Activated CD4-positive, alpha-beta T cell treated with anti-CD3 and anti-CD28 coated beads for 4 hours (primary cell): ENCODE measurements around the gene EFHC1.

ENCODE experiments used
- DNase-seq, 2 donors: peaks; one replicate each; pipeline ENCODE4 v3.0.0-alpha.2; 2020

Gene EFHC1

GRCh38 chr6:52543729-52544601, 123.8 kb downstream of the EFHC1 start:
- no peak for DNase-seq

- DNase-seq = no peak
These were observed 124.7 kb downstream of the EFHC1 start for GRCh38 chr6:52544602-52545405.

GRCh38 chr6:52545406-52546119, 125.4 kb downstream of the EFHC1 start:
- DNase-seq = no peak

- no peak for DNase-seq
These were observed 126.0 kb downstream of the EFHC1 start for GRCh38 chr6:52546192-52546591.

DNA sequence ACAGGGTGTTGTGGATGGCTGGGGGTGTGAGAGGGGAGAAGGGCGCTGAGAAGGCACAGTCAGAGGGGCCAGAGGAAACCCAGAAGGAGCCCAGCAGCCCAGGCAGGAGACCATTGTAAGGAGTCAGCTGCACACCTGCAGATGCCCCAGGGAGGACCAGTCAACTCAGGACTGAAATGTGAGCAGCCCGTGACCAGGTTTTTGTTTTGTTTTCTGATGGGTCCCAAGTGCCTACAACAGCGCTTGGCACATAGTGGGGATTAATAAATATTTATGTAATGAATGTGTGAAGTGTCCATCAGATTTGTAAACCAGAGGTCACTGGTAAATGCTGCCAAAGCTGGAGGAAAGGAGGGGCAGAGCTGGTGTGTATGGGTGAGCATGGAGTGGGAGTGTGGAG, 126.5 kb downstream of the EFHC1 start:
- DNase-seq = no peak

DNA sequence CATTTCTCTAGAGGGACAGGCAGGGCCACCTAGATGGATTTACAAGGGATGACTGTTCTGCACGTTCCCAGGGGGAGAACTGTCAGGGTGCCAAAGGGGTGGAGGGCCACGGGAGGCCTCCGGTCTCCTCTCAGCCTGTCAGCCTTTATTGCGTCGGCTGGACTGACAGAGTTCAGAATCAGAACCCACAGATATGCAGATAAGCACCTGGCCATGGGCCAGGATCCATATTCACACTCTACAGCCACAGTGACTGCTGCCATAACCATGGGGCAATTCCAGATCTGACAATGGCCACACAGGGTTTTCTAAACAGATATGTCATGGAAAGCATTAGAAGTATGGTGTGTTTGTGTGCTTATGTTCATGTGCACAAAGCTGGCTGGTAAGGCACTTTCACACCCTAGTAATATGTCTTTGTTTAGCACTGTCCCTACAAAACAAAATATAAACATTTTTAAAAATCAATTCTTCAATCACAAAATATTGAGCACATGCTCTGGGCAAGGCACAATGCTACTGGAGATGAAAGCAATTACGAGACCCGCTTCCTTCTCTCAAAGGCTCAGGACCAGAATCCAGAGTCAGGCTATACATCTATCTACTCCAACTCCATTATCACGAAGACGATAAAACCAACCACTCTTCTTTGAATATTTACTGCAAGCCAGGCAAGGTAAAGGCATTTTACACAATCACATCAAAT, 127.7 kb downstream of the EFHC1 start:
- no peak for DNase-seq

DNA sequence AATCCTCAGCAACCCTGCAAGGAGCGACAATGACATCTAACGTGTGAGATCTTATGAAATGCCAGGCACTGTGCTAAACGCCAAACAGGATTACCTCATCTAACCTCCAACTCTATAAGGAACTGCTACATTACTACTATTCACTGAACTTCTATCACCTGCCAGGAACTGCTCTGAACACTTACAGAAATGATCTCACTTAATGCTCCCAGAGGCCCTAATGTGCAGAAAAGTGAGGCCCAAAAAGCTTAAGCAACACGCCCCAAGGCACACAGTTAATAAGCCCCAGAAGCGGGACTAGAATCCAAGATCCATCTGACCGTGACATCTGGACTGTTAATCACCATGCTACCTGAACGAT, 128.2 kb downstream of the EFHC1 start:
- DNase-seq = no peak

- no peak for DNase-seq
These were observed 128.9 kb downstream of the EFHC1 start for GRCh38 chr6:52548999-52549398.

GRCh38 chr6:52549428-52549827, 129.3 kb downstream of the EFHC1 start:
- no peak for DNase-seq

DNA sequence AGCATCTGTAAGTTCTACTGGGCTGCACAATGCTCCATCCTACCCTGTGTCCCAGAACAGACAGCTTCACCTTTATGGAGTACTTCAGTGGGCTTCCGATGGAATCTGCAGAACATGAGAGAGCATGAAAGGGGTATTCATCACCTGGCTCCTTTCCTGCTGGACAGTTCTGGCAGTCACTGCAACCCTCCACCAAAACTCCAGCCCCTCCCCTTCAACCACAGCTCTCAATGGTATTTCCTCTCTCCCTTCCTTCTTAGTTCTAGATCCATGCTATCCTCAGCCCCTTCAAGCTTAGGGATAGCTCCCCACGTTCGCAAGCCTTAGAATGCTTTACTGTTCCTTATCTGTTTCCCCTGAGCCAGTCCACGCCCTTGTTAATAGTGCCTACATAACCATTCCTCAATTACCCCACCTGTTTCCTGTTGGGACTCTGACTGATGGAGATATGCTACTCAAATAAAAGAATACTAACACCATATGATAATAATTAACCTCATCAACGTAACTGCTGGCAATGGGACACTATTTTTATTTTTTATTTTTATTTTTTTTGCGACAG, 130.0 kb downstream of the EFHC1 start:
- no peak for DNase-seq

- no peak for DNase-seq
These were observed 130.7 kb downstream of the EFHC1 start for GRCh38 chr6:52550870-52551269.

DNA sequence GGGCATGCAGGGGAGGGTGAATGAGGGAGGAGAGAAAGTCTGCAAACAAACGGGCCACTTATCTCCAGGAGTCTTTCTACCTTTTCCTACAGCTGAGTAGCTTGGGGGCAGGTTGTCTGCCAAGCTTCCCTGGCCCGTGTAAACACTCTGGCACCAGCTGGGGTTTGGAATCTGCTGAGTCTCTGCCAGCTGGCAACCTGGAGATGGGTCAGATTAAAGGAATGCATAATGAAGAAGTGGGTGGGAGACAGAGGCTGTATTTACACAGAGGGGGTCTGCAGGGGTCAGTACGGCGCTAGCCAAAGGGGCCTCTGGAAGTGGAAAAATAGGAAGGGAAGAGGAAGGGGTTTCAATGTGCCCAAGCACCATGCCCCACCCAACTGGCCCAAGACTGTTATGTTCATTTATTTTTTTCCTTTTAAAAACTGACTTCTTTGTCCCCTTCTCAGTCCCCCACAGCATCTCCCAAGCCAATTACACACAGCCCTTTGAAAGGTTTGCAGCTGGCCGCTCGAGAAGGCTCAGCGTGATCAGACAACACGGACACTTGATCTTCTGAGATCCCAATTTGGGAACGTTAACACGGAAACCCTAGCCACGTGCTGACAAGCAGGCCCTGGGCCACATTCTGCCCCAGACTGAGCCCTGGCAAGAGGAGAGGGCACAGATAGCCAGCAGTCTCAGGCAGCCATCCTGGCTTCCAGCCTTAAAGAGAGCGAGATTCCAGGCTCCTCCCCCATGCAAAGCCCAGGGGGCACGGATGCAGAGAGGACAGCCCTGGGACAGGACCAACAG, 131.5 kb downstream of the EFHC1 start:
- DNase-seq = no peak

DNA sequence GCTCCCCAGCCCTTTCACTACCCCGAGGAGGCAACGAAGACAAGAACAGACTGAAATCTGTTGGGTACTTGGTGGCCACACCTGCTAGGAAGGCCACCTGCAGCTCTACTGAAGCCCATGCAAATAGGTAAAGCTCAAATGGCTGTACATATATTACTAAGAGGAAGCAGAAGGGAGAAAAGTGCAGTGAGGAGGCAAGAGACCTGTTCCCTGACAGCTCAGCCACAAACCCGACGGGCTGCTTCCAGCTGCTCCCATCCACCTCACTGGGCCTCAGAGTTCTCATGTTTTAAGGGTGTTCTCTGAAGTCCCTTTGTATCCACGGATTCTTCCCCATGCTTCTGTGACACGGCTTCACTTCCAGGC, 132.1 kb downstream of the EFHC1 start:
- DNase-seq = no peak

GRCh38 chr6:52553158-52553557, 133.0 kb downstream of the EFHC1 start:
- DNase-seq = no peak

DNA sequence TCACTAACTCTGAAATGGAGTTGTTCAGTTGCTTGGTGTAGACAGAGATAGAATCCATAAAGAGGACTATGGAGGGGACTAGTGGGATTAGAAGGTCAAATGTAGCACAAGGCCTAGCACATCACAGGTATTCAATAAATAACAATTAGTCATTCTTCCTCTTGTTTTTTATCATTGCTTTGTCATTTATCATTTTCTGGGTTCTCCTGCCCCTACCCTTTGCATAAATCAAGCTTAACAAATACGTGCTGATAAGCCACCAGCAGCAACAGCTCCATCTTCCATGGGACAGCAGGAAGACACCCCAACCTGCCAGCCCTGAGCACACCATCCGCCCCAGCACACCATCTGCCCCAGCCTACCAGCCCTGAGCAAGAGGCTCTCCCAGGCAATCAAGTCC, 133.6 kb downstream of the EFHC1 start:
- DNase-seq = no peak

GRCh38 chr6:52554684-52555280, 134.6 kb downstream of the EFHC1 start:
- DNase-seq = no peak

- DNase-seq = no peak
These were observed 135.5 kb downstream of the EFHC1 start for GRCh38 chr6:52555518-52556233.

DNA sequence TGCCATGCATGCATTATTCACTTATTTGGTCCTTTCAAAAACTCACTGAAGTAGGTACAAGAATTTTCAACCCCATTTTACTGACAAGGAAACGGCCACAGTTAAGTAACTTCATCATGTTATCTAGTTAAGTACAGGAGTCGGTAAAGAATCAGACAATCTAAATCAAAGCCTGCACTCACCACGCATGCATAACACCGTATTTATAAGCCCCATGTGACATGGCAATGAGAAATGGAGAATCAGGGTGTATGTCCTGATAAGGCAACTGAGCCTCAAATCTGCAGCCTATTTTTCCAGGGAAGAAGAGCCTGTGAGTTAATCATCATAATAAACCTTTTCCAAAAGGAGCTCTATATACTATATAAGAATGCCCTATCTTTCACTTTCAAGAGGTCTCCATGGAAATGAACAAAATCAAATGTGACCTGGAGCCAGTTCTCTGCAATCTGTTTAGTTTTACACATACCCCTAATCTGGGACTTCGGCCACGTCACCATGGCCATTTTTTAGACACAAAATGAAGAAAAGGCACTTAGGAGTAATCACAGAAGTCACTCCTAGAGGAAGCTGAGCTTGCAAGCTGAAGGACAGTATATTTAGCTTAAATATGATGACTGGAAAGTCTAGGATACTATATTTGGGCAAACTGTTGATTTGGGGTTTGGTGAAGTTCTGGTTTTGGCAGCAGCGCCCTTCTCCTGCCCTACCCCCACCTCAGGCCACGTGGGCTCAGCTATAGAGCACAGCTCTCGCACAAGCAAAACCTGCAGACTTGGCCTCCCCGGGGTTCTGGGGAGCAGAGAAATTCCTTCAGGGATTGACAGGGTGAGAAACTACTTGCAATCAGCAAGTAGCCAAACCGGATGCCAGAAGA, 137.5 kb downstream of the EFHC1 start:
- DNase-seq = no peak

DNA sequence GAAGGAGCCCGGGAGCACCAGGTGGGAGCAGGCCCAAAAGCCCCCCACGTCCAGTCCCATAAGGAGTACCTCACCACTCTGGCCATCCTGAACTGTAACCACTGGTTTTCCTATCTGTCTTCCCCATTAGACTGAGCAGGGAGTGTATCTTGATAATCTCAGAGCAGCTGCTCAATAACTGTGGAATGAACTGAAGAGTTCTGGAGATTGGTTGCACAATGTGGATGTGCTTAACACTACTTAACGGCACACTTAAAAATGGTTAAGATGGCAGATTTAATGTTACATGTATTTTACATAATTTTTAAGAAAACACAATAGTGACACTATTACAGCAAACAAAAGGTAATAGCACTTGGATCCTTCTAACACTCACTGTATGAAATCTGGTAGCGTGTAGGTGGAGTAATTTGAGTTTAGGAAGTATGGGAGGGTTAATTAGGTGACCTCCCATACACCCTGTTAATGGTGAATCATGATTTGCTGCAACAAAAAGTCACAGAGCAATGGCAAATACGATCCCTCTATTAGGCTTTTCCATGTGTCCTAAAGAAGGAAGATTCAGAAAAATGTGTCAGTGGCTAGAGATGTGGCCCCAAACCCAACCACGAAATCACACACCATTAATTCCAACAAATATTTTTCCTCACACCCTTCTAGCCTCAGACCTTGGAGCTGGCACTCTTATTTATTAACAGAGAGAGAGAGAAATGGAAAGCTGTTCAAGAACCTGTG, 138.3 kb downstream of the EFHC1 start:
- no peak for DNase-seq
